GM20431 (cell line): ENCODE results near the gene OR5AU1.
"Not testable (repeated sequence)": the region's sequence is repeated elsewhere in the genome, so short reads cannot be mapped to it uniquely, and the experiment has no call there.

Experiments
- in situ Hi-C: fragments of 300-500 bp; cut with MseI, MboI; formaldehyde crosslinking; loops from one replicate; pipeline ENCODE4 v1.15.0; 2020; ENCODE audit warnings: low sequenced_read_pairs; ENCODE audit not compliant: unreplicated experiment

OR5AU1 gene

DNA sequence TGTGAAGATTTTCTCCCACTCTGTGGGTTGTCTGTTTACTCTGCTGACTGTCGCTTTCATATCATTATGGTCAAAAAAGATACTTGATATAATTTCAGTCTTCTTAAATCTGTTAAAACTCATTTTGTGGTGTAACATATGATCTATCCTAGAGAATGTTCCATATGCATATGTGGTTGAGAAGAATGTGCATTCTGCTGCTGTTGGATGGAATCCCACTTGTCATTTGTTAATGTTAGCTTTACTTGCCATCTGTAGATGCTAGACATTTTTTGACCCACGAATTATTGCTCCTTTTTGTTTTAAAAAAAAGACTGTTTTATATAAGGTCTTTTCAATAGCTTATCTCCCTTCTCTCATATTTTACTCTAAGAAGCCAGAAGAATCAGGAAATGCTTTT, 26.3 kb upstream of the OR5AU1 start:
- in situ Hi-C loops, result no loop called here

DNA sequence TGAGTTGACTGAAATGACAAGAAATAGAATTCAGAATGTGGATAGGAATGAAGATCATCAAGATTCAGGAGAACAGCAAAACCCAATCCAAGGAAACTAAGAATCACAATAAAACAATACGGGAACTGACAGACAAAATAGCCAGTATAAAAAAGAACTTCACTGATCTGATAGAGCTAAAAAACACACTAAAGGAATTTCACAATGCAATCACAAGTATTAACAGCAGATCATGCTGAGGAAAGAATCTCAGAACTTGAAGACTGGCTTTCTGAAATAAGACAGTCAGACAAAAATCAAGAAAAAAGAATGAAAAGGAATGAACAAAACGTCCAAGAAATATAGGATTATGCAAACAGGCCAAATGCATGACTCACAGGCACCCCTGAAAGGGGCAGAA, 15.3 kb upstream of the OR5AU1 start:
- in situ Hi-C loops, result no loop called here

DNA sequence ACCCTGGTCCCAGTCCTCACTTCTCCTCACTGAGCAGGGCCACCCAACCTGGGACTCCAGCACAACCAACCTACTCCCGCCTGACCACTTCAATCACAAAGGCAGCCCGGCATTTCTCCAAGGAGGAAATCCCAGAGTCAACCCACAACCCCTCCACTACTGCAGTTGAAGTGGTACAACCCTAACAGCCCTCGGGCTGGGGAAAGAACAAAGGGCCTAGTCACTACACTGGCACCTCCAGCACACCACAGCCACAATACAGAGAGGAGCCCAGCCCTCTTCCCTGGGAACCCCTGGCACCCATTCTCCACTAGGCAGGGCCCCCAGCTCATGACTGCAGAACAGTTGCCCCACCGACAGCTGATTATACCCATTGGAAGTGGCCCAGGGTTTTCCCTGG, 13.7 kb upstream of the OR5AU1 start:
- in situ Hi-C loops, result no loop called here

DNA sequence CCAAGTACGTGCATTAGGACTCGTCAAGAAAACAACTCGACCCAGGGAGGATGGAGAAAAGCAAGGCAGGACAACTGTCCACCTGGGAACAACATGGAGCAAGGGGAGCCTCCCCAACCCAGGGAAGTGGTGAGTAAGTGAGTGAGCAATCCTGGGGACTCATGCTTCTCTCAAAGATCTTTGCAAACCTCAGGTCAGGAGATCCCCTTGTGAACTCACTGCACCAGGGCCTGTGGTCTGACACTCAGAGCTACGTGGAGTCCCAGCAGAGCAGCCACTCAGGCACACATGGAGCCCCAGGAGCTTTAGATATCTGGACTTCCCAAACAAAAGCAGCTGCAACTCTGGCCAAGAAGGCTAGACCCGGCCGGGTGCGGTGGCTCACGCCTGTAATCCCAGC, 12.2 kb upstream of the OR5AU1 start:
- in situ Hi-C loops, result no loop called here

DNA sequence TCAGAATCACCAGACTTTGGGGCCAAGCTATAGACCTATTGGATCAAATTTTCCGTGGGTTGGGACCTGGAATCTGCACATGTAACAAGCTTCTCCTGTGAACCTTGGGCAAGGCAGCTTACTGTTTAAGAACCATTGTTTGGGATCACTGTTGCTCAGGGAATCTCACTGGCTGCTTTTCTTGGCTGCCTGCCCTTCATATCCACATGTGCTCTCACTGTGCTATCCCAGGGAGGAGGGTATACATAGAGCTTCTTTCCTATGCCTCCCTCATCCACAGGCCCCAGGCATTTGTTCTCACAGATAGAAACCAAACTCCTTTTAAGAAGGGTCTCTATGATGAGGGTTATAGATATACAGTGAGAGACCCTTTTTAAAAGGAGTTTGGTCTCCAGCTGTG, 9.8 kb upstream of the OR5AU1 start:
- in situ Hi-C loops, result not testable (repeated sequence)

DNA sequence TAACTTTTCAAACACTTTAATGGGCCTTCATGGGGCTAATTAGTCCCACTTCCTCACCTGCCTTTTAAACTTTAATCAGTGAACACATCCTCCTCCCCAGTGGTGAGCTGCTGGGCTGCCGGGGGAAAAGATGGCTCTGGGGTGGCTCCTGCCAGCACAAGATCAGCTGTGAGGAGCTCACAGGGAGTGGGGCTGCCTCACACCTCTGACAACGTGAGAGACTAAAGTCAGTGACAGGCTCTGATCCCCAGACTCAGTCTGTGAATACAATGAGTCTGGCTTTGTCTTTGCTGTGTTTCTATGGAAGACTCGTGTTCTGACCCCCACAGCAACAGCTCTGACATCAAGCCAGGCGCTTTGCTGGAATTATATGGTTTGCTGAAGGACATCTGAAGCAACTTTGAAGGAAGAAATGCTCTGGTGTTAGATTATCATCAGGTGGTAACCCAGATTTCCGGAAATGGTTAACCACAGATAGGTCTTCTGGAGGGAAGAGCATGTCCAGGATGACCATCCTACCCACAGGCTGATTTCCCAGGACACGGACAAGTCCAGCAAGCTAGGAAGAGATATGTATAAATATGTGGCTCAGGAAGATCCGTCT, 9.2 kb upstream of the OR5AU1 start:
- in situ Hi-C loops, result not testable (repeated sequence)

DNA sequence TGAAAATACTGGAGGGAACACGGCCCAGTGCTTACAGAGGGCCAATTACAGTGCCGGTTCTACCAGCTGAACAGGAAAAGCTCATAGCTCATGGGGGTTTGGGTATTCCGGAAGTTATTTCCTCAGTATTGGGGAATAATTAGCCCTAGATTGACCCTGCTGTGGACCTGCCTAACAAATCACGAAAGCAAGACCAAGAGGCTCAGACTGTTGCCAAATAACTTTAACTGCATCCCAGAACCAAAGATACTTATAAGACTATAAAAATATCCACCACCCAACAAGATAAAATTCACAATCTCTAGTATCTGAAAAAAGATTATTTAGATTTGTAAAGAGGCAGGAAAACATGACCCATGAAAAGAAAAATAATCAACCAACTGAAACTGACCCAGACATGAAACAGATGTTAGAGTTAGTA, 8.0 kb upstream of the OR5AU1 start:
- in situ Hi-C loops, result no loop called here

DNA sequence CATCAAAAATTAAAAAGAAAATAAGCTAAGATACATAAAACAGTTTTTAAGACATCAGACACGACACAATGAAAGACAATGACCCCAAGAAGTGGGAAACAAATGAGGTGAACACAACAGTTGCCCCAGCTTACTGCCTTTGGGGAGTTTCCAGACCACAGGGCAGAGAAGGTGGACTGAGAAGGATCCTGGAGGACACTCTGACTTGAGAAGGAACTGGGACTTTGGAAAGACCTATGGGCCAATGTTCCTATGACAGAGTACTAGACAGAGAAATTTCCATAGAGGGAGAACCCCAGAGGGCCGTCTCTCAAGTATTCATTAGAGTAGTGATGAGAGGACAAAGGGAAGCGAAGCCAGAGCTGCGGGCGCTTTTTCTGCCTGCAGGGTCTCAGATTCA, 6.2 kb upstream of the OR5AU1 start:
- in situ Hi-C loops, result no loop called here

DNA sequence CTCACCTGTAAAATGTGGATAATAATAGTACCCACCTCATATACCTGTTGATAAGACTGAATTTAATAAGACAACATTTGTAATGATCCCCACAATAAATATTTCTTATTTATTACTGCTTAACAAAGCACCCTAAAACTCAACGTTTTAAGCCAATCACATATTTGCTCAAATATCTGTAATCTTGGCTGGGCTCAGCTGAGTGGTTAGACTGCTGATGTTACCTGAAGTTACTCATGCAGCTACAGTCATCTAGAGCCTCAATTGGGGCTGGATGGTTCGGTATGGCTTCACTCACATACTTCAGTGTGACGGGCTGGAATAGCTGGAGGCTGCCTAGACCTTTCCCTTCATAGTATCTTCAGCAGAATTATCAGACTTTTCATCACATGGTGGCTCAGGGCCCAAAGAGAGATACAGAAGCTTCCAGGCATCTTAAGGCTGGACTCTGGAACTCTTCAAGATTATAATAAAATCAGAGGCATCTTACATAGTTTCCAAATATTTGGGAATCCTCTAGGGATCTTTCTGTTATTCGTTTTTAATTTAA, 4.3 kb upstream of the OR5AU1 start:
- in situ Hi-C loops, result no loop called here

DNA sequence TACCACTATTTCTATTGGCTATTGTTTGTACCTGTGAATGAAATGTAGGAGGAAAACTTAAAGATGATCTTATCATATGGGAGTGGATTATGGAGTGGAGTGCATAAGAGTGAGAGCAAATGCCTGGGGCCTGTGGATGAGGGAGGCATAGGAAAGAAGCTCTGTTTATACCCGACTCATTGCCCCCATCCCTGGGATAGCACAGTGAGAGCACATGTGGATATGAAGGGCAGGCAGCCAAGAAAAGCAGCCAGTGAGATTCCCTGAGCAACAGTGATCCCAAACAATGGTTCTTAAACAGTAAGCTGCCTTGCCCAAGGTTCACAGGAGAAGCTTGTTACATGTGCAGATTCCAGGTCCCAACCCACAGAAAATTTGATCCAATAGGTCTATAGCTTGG, 2.3 kb upstream of the OR5AU1 start:
- in situ Hi-C loops, result not testable (repeated sequence)

DNA sequence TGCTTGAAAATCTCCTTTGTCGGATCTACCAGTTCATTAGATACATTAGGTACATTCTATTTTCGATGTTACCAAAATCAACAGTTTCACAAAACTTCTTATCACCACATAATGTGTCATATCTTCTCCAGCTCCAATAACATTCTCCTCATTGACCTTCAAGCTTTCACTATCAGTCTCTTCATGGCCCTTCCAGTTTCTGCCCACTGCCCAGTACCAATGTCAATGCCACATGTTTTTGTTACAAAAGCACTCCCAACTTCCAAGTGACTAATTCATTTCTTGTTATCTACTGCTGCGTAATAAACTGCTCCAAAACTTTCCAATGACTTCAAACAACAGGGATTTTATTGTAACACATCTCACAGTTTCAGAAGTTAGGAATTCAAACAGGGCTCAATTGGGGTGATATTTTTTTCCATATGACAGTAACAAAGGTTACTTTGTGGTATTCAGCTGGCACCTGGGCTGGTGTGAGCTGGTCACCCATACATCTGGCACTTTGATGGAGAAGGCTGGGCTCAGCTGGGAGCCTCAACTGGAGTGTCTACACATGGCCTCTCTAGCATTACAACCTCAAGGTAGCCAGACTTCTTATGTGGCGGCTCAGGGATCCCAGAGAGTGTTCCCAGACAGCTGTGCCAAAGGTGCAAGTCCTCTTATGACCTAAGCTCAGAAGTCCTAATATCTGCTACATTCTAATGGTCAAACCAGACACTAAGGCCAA, 6.1 kb downstream of the OR5AU1 start:
- in situ Hi-C loops, result no loop called here

DNA sequence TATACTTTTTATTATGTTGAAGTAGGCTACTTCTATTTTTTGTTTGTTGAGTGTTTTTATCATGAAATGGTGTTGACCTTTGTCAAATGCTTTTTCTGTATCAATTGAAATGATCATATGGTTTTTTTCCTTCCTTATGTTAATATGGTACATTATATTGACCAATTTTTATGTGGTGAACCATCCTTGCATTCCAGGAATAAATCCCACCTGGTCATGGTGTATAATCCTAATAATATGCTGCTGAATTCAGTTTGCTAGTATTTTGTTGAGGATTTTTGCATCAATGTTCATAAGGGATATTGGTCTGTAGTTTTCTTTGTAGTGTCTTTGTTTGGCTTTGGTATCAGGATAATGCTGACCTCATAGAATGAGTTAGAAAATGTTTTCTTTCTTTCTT, 10.4 kb downstream of the OR5AU1 start:
- in situ Hi-C loops, result no loop called here

DNA sequence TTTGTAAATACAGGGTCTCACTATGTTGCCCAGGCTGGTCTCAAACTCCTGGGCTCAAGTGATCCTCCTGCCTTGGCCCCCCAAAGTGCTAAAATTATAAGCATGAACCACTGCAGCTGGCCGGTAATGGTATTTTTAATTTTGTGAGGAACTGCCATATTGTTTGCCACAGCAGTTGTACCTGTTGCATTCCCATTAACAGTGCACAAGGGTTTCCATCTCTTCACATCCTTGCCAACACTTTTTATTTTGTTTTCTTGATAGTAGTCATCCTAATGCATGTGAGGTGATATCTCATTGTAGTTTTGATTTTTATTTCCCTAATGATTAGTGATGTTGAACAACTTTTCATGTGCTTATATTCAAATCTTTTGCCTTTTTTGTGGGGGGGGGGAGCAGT, 13.5 kb downstream of the OR5AU1 start:
- in situ Hi-C loops, result no loop called here

DNA sequence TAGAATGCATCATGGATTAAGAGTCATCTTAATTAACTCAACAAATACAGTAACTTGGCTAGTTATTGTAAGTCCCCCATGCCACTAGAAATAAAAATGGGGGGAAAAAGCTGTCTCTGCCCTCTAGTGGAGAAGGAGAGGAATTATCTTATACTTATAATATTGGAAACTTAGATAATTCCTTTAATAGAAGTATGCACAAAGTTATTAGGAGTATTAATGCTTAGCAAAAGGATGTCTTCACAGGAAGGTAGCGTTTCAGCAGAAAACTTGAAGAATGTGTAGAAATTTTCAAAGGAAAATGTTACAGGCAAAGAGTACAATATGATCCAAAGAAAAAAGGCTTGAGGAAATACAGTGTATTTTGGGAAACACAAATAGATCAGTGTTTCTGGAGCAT, 19.8 kb downstream of the OR5AU1 start:
- in situ Hi-C loops, result no loop called here

DNA sequence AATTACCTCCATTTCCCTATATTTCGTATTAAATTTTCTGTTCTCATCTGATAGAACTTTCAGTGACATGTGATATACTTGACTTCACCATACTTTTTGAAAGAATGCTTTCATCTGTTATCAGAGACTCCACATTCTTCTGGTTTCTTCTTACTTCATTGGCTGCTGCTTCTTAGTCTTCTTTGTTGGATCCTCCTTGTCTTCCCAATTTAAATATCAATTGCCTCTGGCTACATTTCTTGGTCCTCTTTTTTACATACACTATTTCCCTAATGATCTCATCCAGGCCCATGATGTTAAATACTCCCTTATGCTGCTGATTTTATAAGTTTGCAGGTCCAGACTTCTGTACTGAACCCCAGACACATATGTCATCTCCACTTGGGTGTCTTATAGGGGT, 22.0 kb downstream of the OR5AU1 start:
- in situ Hi-C loops, result no loop called here

DNA sequence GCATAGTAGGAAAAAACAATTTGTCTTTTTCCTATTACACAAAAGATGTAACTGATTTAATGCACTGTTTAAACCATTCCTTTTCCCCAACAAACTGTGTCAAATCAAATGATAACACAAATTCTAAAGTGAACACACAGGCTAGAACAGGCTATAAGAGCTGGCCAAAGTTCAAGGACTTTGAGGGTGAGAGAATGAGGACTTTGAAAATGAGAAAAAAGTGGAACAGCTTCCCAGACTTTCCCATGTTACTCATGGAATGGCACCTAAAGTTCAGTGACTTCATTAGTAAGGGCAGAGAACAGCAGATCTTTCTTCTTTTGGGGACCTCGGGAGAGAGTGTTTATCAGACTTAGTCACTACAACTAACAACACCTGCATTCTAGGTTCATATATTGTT, 32.4 kb downstream of the OR5AU1 start:
- in situ Hi-C loops, result no loop called here

DNA sequence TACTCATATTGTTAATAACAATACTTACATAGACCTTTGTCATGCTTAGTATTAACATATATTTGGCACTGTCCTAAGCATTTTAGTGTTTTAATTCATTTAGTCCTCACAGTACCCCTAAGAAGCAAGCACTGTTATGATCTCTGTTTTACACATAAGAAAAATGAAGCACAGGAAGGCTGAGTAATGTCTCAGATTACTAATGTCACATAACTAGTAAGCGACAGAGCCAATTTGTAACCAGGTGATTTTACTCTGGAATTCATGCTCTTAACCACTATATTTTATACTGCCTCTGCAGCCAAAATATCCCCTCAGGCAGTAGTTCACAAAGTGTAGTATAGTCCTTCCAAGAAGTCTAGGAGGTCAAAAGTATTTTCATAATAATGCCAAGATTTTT, 34.7 kb downstream of the OR5AU1 start:
- in situ Hi-C loops, result no loop called here

DNA sequence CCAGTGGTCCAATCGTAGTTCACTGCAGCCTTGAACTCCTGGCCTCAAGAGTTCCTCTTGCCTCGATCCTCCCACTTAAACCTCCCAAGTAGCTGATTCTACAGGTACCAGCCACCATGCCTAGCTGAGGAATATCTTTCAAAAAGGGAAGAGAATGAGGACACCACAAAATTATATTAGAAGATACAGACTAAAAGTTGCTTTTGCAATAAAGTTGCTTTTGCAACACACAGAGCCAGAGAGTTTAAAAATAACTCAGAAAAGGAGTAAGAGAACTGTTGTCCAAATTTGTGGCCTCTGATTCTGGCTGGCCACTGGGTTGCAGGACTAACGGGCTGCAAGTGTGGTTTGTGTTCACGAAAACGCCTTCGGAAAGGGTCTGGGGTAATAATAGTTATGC, 35.2 kb downstream of the OR5AU1 start:
- in situ Hi-C loops, result no loop called here

DNA sequence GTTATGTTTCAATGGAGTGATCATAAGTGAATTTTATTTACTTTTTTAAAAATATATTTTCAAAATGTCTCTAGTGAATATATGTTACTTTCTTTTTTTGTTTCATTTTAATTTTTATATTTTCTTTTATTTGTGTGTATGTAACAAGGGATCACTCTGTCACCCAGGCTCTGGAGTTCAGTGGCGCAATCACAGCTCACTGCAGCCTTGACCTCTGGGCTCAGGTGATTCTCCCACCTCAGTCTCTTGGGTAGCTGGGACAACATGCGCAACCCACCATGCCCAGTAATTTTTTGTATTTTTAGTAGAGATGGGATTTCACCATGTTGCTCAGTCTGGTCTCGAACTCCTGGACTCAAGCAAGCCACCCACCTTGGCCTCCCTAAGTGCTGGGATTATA, 36.9 kb downstream of the OR5AU1 start:
- in situ Hi-C loops, result no loop called here

DNA sequence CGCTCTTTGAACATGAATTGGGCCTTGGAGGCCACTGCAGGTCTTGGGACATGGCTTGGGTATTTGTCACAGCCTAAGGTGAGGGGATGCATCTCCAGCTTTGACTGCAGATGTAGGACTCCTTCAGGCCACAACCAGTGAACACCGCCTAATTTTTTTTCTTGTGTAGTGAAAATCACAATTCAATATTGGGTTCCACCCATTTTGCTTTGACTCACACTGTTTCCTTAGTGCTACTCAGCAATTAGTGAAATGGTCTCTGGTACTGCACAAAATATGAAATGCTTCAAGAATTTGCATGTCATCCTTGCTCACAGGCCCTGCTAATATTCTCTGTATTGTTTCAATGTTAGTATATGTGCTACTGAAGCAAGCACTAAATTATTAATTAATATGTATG, 42.5 kb downstream of the OR5AU1 start:
- in situ Hi-C loops, result no loop called here

DNA sequence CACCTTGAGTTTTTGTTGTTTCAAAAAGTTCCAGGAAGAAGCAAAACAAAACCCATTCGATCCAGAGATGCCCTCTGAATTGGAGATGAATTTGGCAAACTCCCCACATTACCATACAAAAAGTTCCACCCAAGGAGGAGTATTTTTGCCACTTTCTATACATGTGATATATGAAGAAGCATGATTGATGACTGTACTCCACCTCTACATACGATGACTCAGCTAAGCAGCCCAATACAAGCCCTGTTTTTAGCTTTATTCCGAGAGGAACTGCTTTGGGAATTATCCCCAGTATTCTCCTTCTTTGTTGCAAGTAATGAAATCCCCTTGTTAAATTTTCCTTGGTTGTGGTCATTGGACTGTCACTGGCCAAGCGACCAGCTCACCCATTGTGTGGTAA, 43.6 kb downstream of the OR5AU1 start:
- in situ Hi-C loops, result no loop called here
